Epithelial cell of esophagus (primary cell): Measurements from ENCODE around the gene CLDN6.

Source experiments
- DNase-seq: peaks from one replicate; pipeline ENCODE4 v3.0.0; 2010; ENCODE audit warnings: low read depth
- H3K4me3 ChIP-seq: 2 replicates; pipeline ENCODE4 v1.5.1; 2011; ENCODE audit warnings: mild to moderate bottlenecking, low read length, control low read depth
- CTCF ChIP-seq: IDR thresholded peaks from 2 replicates; pipeline ENCODE4 v1.5.1; 2011; ENCODE audit warnings: low read depth, mild to moderate bottlenecking, low read length, control low read depth, inconsistent platforms; ENCODE audit not compliant: insufficient read depth; ENCODE audit errors: missing control alignments

CLDN6 gene

GRCh38 chr16:2969545-2970521 lies 48.1 kb downstream of the CLDN6 start:
- TF ChIP-seq CTCF: peak; percentile 45
- peak overlapping the region; percentile 47 for H3K4me3 ChIP-seq
- DNase-seq: peak; percentile 79

GRCh38 chr16:2968738-2969544 lies 49.0 kb downstream of the CLDN6 start, which contains the start of gene PAQR4:
TSS of gene PAQR4 (plus strand) at chr16:2969348. CDS start at chr16:2969675, 327 bp downstream.
- H3K4me3 ChIP-seq: peak within 1 kb of the TSS; percentile 47
- peak; percentile 94 for DNase-seq
- TF ChIP-seq CTCF: no peak

DNA sequence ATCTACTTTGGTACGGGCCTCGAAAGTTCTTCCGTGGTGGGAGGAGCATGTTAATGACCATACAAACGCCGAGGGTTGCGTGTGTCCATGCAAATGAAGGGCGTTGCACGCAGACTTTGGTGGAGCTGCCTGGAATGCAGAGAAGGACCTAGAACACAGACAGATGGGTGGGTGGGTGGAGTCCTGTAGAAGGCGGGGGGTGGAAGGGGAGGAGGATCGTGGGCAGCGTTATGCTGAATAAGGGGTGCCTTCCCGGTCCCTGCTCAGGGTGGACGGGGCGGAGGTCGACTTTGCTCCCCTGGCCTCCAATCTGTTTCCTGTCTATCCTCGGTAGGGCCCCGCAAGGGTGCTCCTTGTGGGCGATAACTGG lies 49.6 kb downstream of the CLDN6 start:
- TF ChIP-seq CTCF: no peak
- DNase-seq: peak; percentile 47
- peak overlapping the region; percentile 43 for H3K4me3 ChIP-seq

GRCh38 chr16:2967721-2968161 lies 50.2 kb downstream of the CLDN6 start:
- no peak for DNase-seq
- no peak overlapping the region for H3K4me3 ChIP-seq
- TF ChIP-seq CTCF: no peak

GRCh38 chr16:2967211-2967631 lies 50.8 kb downstream of the CLDN6 start:
- H3K4me3 ChIP-seq: no peak overlapping the region
- TF ChIP-seq CTCF: no peak

DNA sequence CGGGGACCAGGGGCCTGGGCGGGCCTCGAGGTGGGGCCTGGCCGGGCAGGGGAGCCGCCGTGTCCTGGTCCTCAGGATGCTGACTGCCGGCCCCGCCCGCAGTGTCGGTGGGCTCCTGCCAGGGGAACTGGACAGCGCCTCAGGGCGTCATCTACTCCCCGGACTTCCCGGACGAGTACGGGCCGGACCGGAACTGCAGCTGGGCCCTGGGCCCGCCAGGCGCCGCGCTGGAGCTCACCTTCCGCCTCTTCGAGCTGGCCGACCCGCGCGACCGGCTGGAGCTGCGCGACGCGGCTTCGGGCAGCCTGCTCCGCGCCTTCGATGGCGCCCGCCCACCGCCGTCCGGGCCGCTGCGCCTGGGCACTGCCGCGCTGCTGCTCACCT lies 51.2 kb downstream of the CLDN6 start:
- no peak overlapping the region for H3K4me3 ChIP-seq
- no peak for TF ChIP-seq CTCF
- no peak for DNase-seq

More at GRCh38 chr16:2967211-2967631, 50.8 kb downstream of the CLDN6 start:
- no peak for DNase-seq
